NCI-H146 (cell line): Measurements from ENCODE around the gene SDK1.
A peak's percentile ranks its signal among the peaks of the same experiment; 100 is the strongest.

Source experiments
- DNase-seq: peaks from one replicate; lab custom pipeline; 2025; lab: John Stamatoyannopoulos, UW

The SDK1 gene

DNA sequence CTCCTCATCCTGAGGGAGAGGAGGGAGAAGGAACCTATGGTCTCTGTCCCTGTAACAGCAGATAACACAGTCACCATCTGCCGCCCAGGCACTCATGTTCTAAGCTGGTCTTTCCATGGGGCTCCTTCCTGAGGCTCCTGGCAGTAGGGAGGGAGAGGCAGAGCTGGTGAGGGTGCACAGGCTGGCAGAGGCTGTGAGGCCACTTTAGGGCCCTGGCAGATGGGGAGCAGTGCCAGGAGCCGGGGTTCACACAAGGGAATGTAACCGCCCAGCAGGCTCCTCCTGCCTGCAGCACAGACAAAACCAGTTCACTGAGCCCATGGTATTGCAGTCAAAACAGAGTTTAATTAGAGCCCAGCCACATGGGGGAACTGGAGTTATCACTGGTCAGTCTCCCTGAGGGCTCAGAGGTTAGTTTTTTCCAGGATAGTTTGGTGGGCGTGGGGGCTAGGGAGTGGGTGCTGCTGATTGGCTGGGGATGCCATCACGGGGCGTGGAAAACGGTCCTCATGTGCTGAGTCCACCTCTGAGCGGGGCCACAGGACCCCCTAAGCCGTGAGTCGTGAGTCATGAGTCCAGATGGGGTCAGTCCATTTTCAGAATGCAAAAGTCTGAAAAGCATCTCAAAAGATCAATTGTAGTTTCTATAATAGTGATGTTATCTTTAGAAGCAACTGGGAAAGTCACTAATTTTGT lies 881.7 kb downstream of the SDK1 start:
- no peak for DNase-seq

DNA sequence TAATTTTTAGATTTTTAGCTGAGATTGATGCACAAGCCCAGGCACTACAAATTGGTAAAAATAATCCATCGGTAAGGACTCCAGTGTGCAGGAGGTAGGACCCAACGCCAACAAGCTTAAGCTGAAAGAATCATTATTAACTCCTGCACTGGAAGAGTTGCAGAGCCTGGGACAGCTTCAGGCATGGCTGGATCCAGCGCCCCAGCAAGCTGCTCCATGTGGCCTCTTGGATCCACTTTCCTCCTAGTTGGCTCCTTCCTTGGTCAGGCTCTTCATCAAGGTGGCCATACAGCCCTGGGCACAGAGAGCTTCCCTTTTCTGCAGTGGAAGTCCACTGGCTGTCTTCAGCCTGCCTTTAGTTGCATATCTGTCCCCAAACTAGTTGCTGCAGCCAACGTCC lies 883.6 kb downstream of the SDK1 start:
- no peak for DNase-seq

DNA sequence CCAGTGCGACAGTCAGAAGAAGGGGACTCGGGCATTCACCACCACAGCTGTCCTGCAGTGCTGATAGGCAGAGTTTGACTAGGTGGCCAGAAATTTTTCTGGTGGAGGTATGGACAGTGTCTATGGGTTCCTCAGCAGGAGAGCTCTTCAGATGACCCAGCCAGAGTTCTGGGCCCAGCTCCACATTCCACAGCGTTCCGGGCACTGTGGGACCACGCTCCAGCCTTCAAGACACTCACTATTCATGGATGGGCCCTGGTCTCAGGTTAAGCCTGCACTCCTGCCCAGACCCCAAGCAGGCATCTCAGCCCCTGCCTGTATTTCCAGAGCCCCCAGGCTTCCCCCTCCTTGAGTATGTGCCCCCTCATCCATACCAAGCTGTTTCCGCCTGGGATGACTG lies 884.1 kb downstream of the SDK1 start:
- DNase-seq = no peak

DNA sequence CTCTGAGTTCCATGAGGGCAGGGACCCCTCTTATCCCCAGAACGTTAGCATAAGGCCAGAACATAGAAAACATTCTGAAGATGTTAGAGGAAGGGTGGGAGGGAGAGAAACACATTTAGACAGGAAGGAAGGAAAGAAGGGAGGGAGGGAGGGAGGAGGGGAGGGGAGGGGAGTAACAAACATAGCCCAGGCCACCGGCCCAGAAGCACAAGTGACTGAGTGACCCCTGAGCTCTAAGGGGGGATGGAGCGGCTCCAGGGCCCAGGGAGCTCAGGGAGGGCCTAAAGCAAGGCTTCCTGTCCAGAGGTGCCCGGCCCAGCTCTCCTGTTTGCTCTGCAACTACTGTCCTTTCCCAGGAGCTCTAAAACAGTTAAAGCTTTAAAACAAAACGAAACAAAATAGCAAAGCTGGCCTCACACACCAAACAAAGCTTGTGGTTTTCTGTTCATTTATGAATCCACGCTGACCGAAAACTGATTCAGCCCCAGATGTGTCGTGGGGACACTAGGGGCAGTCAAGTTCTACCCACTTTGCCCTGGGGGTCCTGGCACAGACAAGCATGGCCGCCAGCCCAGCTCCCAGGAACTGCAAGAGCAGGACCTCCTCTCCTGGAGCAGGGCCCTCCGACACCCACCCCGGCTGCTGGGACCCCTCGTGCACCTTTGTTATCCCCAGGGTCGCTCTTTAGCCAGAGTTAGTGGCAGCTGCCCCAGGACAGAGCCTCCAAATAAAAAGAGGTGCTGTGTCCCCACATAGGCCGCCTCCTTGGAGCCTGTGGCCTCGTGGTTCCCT lies 884.9 kb downstream of the SDK1 start:
- no peak for DNase-seq

DNA sequence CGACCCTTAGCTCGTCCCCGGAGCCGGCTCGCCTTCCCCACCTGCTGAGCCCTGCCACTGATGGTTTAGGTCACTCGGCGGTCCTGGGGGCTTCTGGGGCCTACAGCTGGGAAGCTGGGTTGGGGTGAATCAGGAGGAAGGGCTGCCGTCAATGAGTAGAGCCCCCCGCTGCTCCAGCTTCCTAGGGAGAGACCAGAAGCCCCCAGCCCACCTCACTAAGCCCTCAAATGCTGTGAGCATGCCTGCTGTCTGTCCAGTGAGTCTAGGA lies 885.4 kb downstream of the SDK1 start:
- no peak for DNase-seq

DNA sequence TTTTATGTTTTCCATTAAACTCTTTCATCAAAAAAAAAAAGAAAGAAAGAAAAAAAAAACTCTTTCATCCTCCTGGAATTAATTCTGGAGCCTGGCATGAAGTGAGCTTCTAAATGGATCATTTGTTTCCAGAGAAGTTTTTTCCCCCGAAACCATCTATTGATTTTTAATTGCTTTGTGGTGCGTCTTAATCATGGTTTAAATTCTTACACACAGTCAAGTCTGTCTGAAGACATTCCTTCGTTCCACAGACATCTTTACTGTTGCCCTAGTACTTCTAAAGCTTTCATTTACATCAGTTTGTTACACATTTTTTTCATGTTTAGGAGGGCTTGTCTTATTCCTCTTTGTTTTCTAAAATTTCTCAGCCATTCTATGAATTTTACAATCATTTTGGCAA lies 887.6 kb downstream of the SDK1 start:
- DNase-seq = no peak

DNA sequence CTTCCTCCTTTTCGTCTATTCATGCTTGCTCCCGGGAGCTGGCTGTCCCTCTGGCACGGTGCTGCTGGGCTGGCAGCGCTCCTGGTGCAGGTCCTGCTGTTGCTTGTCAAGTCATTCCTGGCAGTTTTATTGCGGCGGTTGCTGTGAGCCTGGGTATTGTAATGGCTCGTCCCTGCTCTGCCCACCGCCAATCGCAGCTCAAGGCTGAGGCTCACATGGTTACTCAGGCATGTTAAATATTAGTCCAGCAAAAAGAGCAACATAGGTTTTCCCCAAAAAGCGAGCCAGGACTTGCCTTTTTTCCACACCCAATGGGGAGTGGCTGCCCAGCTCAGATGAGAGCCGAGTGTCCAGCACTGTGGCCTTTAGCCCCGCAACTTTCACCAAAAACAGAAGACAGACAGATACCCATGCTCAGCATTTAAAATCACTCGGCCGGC lies 888.1 kb downstream of the SDK1 start:
- DNase-seq = peak; percentile 57

DNA sequence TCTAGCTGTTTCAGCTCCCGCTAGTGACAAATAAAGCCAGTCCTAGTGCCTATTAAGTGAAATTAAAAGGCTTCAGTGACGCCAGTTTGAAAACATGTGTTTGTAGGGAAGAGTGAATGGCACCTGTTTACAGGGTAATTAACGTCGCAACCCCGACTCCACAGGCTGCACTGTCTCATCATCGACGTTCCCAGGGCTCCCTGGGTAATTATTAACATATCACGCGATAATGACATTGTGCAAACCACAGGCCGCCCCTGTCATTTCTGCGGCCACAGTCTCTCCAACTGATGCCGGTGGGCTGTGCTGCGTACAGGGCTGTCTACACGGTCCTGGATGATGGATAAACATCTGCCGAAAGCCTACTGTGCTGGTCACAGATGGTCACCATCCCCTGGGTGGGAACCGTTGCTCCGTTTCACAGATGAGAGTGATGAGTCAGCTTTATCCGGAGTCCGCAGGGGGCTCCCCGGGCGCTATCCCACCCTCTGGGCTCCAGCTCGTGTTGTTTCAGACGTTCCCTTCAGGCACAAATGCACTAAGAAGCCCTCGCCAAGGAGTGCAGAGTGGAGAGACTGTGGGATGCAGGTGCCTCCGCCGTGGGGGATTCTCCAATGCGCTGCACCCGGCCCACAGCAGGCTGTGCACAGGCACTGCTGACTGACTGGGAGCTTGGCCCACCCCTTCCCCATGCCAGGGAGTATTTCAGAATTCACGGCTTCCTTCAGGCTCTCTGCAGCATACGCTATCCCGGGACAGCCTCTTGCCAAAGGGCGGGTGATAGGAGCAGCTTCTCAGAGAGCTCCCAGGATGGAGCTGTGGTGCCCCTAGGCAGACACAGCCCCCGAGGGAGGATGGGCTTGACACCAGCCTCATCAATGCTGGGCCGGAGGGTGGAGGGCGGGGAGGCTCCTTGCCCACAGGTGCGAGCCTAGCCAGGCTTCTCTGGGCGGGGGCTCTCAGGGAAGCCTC lies 889.2 kb downstream of the SDK1 start:
- DNase-seq = peak; percentile 77

DNA sequence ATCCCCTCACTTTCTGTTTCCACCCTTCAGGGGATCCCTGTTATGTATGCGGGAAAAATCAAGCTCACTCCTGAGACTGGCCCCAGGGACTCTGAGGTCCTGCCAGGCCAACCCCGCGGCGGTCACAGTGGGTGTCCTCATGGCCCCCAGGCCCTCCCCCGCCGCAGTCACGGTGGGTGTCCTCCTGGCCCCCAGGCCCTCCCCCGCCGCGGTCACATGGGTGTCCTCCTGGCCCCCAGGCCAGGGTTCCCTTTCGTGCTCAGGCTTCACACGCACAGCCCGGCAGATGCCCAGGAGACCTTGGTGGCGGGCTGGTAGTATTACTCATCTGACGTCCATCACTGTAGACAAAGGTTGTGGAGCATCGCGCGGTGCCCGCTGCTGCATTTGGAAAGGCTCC lies 890.0 kb downstream of the SDK1 start:
- no peak for DNase-seq

DNA sequence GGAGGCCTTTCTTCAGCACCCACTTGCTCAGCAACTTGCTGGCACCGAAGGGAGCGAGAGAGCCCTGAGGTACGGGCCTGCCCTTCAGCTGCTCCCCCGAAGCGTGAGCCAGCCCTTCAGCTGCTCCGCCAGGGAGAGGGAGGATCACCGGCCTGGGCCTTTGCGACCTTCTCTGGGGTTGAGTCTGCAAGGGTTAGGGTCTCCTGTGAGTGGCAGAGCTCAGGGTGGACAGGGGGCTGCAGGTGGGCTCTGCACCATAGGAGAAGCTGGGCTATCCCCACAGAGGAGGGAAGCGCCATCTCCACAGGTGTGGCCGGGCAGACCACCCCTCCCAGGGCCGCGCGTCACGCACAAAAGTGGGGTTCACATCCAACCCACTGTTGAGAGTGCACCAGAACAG lies 890.5 kb downstream of the SDK1 start:
- DNase-seq = no peak

DNA sequence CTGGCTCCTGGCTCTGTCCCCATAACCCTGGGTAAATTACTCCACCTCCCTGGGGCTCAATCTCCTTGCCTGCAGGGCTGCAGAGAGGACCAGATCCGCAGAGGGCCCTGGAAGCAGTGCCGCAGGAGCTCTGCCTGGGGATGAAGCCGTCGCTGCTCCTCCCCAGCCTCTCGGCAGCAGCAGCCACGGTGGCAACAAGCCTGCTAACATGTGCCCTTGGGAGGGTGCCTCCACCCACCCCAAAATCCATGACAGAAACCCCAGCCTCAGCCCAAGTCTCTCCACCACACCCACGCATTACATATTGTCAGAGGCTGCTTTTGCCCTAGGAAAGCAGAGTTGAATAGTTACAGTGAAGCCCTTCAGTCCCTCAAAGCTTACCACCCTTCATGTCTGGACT lies 894.6 kb downstream of the SDK1 start:
- no peak for DNase-seq

DNA sequence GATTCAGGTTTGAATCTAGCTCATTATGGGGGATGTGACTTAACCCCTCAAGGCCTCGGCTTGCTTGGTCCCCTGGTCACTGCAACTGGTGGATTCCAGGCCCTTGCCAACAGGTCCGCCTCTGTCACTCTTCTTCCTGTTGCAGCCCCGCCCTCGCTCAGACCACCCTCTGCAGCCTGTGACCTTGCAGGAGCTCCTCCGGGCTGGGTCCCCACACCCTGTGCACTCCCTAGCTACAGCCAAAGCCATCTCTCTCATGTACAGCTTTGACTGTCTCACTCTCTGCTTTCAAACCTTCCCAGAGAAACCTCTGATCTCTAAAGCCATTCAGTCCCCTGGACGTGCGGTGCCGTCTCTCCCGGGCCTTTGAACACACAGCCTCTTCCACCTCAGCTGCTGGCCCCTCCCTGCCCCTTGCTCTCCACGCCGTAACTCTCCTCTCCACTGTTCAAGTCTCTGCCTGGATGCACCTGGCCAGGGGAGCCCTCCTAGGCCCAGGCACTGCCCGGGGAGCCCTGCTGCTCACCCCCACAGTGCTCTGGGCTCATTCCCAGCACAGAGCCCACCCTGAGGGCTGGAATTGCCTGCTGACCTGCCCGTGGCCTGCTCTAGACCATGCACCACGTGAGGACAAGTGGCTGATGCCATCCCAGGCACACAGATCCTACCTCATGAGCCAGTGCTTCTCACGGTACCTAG lies 895.2 kb downstream of the SDK1 start:
- DNase-seq = no peak

DNA sequence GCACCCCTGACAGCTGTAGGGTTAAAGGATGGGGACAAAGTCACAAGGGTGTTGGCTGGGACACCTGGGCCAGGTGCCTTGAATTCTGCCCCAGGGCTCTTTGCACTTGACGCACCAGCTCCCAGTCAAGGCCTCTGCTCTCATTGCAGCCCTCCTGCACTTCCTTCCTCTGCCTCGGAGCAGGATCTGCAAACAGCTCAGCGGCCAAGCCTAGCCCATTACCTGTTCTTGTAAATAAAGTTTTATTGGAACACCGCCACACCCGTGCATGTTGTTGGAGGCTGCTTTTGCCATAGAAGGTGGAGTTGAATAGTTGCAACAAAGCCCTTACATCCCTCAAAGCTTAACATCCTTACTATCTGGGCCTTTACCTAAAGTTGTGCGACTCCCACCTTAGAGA lies 897.2 kb downstream of the SDK1 start:
- DNase-seq = peak; percentile 34

DNA sequence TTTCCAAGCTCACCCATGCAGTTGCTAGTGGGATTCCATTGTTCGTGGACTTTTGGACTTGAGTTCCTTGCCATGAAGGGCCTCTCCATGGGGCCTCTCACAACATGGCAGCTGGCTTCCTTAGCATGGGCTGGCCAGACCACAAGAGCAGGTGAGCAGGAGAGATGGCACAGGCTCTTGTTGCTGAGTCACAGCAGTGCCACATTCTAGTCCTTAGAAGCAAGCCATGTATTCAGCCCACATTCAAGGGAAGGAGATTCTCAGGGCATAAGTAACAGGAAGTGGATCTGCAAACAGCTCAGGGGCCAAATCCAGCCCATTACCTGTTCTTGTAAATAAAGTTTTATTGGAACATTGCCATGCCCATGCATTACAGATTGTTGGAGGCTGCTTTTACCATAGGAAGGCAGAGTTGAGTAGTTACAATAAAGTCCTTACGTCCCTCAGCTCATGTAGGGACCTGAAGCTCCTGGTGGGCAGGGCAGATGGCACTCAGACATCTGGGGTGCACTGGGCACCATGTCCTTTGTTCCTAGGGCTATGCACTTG lies 899.6 kb downstream of the SDK1 start:
- DNase-seq = no peak

DNA sequence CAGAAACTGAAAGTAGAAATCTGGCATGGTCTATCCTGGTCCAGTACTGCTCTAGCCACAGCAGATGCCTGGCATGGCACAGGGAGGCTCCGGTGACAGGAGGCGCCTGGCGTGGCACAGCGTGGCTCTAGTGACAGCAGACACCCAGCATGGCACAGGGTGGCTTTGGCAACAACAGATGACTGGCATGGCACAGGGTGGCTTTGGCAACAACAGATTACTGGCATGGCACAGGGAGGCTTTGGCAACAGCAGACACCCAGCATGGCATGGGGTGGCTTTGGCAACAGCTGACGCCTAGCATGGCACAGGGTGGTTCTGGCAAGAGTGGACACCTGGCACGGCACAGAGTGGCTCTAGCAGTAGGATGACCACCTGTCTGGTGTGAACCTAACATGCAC lies 900.5 kb downstream of the SDK1 start:
- DNase-seq = no peak

DNA sequence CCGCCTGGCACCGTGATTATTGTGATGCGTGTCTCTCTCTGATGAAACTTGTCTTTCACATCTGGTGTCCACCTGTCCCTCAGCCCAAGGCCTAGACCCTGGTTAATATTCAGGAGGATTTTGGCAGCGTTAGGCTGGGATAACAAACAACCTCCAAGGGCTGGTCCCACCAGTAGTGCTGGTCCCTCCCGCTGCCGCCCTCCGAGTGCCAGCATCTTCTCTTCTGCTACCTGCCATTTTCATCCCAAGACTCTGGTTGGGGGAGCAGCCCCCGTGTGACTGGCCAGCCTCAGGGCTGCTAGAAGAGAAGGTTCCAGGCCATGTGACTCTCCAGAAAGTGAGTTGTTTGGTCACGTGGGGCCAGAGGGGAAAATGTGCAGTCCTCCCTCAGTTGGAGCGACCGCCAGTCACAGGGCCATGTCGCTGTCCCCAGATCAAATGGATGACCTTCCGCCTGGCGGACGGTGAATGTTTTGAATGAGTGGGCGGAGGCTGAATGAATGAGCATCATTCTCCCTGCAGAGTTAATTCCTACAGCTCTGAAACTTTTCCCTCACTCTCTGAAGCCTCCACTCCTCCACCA lies 901.2 kb downstream of the SDK1 start:
- no peak for DNase-seq

DNA sequence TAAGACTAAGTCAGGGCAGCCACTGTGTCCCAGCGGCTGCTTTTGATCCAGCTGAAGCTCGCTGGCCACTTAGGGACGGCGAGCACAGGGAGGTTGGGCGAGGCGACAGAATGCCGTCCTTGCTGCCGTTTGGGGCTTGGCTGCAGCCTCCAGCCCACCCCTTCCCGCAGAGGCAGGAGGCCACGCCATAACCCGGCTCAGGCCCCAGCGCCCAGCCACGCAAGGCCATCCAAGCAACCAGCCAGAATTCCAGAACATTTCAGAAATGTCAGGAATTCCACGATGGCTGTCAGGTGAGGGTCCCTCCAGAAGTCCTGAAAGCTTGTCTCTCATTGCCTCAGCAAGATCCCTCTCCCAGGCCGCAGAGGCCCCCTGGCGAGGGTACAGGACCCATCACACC lies 901.9 kb downstream of the SDK1 start:
- no peak for DNase-seq

DNA sequence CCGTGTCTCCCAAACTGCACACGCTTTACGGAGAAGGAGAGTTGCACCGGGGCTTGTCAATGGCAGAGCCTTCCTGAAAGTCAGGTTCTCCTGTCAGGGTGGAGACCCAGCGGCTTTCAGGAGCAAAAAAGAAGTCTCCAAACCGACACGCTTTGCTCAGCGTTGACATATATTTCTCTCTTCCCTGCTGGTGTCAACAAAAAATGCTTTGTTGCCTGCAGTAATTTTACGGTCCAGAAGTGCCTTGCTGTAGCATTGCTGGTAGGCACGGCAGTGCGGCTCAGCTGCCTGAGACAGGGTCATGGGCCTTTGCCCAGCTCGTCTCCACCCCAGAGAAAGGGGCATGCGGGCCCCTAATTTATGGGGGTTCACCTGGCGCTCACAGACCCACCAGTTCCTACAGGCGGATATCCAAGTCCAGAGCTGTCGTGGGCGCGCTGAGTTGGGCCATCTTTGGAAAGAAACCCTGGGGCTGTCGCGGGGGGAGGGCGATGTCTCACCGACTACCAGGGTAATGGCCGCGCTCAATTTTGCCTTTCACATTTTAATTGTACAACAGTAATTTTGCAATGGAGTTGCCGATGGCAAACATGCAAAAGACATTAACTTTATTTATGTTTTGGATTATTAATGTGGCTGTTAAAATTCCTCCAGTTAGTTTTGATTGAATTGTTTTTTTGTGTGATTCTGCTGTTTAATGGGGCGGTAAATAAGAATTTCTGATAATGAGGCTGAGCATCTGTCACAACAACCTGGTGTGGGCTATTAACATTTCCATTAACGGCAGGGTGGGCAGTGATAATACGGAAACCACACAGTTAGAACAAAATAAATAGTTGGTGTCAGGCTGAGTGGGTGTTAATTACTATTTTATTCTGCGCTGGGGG lies 902.8 kb downstream of the SDK1 start:
- peak; percentile 17 for DNase-seq

DNA sequence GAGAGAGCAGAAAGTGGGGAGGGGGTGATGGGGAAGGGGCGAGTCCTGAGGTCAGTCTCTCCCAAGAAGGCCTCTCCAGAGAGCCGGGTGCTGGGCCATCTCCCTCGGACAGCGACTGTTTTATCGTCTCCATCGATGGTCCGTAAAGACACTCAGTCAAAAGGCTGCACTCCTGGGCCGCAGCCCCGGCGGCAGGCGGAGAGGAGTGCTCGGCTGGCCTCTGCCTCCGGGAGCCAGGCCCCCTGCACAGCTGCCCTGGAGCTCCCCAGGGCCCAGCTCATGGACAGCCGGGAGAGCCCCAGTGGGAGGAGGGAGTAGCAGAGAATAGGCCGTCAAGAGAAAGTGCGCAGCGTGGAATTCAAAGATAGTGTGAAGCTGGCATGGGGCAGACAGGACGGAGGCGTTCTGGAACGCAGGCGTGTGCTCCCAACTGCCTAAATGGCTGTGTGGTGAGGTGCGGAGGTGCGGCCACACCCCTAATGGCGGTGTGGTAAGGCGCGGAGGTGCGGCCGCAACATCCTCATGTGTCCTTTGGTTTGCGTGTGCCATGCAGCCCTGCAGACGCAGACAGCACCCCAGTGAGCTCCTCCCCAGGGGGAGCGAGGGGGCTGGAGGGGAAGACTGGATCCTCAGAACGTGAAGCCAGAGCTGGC lies 903.6 kb downstream of the SDK1 start:
- no peak for DNase-seq

DNA sequence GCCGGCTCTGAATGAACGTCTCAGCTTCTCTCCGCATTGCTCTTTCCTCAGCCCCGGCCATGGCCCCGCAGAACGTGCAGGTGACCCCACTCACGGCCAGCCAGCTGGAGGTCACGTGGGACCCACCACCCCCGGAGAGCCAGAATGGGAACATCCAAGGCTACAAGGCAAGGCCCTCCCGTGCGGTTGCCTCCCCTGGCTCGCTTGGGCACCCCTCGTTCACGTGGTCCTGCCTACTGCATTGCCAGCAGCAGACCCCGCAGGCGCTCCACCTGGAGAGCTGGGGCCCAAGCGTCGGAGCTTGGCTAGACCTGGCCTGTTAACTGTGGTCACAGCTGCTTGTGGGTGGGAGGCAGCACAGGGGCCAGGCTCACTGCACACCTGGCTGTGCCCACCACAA lies 904.8 kb downstream of the SDK1 start:
- DNase-seq = no peak
